KMS-11 (cell line): ENCODE measurements around the gene RNF8.

Experiments
- H2AFZ ChIP-seq: fragments of 200-600 bp; sonication (generic); 2 replicates; pipeline ENCODE4 v1.6.1; 2016; ENCODE audit warnings: antibody characterized with exemption, mixed run types, low read depth
- H3K27ac ChIP-seq: fragments of 200-600 bp; sonication (generic); 2 replicates; pipeline ENCODE4 v1.6.1; 2016; ENCODE audit warnings: mild to moderate bottlenecking, mixed run types
- H3K27me3 ChIP-seq: fragments of 200-600 bp; sonication (generic); 2 replicates; pipeline ENCODE4 v1.6.1; 2017; ENCODE audit warnings: mild to moderate bottlenecking, low read depth, mixed run types, moderate library complexity; ENCODE audit not compliant: insufficient read depth
- H3K36me3 ChIP-seq: fragments of 200-600 bp; sonication (generic); 2 replicates; pipeline ENCODE4 v1.6.1; 2017; ENCODE audit warnings: mild to moderate bottlenecking, mixed run types; ENCODE audit not compliant: insufficient read depth
- H3K4me1 ChIP-seq: fragments of 200-600 bp; sonication (generic); 2 replicates; pipeline ENCODE4 v1.6.1; 2016; ENCODE audit warnings: mild to moderate bottlenecking, low read depth, mixed run types; ENCODE audit not compliant: poor library complexity, severe bottlenecking
- H3K4me2 ChIP-seq: fragments of 200-600 bp; sonication (generic); 2 replicates; pipeline ENCODE4 v1.7.0; 2016; ENCODE audit warnings: mild to moderate bottlenecking, mixed run types
- H3K4me3 ChIP-seq: fragments of 200-600 bp; sonication (generic); IDR thresholded peaks from 2 replicates; pipeline ENCODE4 v1.6.1; 2017; ENCODE audit warnings: low read depth, low read length, mixed read lengths; ENCODE audit not compliant: insufficient read depth
- H3K79me2 ChIP-seq: fragments of 200-600 bp; sonication (generic); 2 replicates; pipeline ENCODE4 v1.6.1; 2016; ENCODE audit warnings: low read depth, mixed run types; ENCODE audit not compliant: insufficient read depth
- H3K9ac ChIP-seq: fragments of 200-600 bp; sonication (generic); 2 replicates; pipeline ENCODE4 v1.6.1; 2016; ENCODE audit warnings: mild to moderate bottlenecking, mixed run types
- H4K20me1 ChIP-seq: fragments of 200-600 bp; sonication (generic); 2 replicates; pipeline ENCODE4 v1.6.1; 2016; ENCODE audit warnings: mild to moderate bottlenecking, mixed run types; ENCODE audit not compliant: insufficient read depth
- TF ChIP-seq, protein P1 (sequence below): fragments of 200-600 bp; sonication (generic); conservative IDR thresholded peaks from 2 replicates; pipeline ENCODE4 v1.6.1; 2017; ENCODE audit warnings: low read depth, mild to moderate bottlenecking, antibody characterized with exemption, low read length, moderate library complexity, mixed read lengths

RNF8 gene

DNA sequence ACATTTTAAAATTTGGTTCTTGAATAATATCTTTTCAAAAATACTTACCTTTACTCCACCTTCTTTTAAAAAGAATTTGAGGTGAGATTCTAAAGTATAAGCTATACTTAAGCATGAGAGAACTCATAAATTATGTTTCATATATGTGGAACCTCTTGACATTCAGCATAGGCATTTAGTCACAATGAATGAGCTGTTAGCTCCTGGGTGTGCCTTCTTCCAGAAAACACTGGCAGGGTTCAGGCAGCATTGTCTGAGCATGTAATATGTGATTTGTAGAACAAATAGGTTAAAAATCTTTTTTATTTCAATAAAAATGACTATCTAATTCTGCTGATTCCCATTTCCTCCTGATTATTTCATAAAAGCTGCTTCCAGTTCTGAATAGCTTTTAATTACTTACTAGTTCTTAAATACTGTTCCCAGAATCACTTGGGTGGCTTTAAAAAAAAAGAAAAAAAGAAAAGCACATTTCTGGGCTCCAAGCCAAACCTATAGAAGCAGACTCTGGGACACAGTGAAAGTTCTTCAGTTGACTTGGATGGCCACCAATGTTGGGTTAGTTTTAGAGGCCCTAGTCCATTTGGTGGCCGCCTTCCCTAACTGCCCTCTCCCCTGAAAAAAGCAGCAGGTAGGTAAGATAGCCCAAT is 20.2 kb downstream of the RNF8 start:
- peaks cover 6% of the 10 kb centered on the region for H3K4me1 ChIP-seq
- no peaks in the 10 kb centered on the region for H3K36me3 ChIP-seq
- H3K4me3 ChIP-seq: no peak overlapping the region
- no peak overlapping the region for H3K9ac ChIP-seq
- H2AFZ ChIP-seq: no peak overlapping the region
- H3K27me3 ChIP-seq: no peaks in the 10 kb centered on the region
- no peak overlapping the region for H3K27ac ChIP-seq
- H4K20me1 ChIP-seq: no peaks in the 10 kb centered on the region
- TF ChIP-seq, protein P1, sequence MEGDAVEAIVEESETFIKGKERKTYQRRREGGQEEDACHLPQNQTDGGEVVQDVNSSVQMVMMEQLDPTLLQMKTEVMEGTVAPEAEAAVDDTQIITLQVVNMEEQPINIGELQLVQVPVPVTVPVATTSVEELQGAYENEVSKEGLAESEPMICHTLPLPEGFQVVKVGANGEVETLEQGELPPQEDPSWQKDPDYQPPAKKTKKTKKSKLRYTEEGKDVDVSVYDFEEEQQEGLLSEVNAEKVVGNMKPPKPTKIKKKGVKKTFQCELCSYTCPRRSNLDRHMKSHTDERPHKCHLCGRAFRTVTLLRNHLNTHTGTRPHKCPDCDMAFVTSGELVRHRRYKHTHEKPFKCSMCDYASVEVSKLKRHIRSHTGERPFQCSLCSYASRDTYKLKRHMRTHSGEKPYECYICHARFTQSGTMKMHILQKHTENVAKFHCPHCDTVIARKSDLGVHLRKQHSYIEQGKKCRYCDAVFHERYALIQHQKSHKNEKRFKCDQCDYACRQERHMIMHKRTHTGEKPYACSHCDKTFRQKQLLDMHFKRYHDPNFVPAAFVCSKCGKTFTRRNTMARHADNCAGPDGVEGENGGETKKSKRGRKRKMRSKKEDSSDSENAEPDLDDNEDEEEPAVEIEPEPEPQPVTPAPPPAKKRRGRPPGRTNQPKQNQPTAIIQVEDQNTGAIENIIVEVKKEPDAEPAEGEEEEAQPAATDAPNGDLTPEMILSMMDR: no peak
- no peaks in the 10 kb centered on the region for H3K79me2 ChIP-seq
- no peak overlapping the region for H3K4me2 ChIP-seq

DNA sequence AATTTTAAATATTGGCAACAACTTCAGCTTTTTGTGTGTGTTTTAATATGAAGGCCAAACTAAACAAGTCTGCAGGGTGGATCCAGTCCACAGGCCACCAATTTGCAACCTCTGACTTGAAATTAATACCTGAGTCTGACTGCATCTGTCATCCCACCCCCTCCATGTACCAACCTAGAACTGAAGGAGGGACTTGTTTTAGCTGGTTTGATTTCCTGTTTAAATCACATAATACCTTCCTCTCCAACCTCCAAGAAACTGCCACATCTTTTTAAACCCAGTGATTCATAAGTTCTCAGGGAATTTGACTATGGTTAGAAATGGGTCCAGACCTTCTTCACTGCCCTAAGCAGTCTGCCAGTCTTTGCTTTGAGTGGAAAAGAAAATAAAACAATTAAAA is 21.6 kb downstream of the RNF8 start:
- H3K4me2 ChIP-seq: no peak overlapping the region
- no peak overlapping the region for H3K9ac ChIP-seq
- TF ChIP-seq, protein P1: no peak
- H2AFZ ChIP-seq: no peak overlapping the region
- no peaks in the 10 kb centered on the region for H3K27me3 ChIP-seq
- H3K4me1 ChIP-seq: no peaks in the 10 kb centered on the region
- H4K20me1 ChIP-seq: no peaks in the 10 kb centered on the region
- no peaks in the 10 kb centered on the region for H3K79me2 ChIP-seq
- H3K4me3 ChIP-seq: no peak overlapping the region
- no peaks in the 10 kb centered on the region for H3K36me3 ChIP-seq
- H3K27ac ChIP-seq: no peak overlapping the region

DNA sequence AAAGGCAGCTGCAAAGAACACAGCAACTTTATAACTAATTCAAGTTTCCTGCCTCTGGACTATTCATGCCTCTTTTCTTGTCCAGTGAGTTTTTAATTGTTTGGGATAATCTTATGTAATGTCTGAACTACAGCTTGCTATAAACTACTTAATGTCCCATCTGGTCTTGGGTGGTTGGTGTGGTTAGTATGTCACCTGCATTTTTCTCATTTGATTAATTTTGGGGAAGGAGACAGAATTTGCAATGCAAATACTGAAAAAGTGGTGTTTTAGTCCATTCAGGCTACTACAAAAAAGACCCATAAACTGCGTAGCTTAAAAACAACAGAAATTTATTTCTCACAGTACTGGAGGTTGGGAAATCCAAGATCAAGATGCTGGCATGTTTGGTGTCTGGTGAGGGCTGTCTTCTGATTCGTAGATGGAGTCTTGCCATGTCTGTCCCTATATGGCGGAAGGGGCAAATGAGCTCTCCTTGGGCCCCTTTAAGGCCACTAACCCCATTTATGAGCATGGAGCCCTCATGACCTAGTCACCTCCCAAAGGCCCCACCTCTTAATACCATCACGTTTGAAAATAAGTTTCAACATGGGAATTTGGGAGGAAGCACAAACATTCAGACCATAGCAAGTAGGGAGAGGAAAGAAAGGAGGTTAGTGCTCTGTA is 22.4 kb downstream of the RNF8 start:
- Histone ChIP-seq H3K27ac (no peak overlapping the region), H3K4me3 (no peak overlapping the region), H3K36me3 (no peaks in the 10 kb centered on the region), H3K9ac (no peak overlapping the region), H3K4me2 (no peak overlapping the region), H3K79me2 (no peaks in the 10 kb centered on the region), H2AFZ (no peak overlapping the region), H3K4me1 (peaks cover 4% of the 10 kb centered on the region), H4K20me1 (no peaks in the 10 kb centered on the region), H3K27me3 (no peaks in the 10 kb centered on the region)
- TF ChIP-seq, protein P1: no peak

DNA sequence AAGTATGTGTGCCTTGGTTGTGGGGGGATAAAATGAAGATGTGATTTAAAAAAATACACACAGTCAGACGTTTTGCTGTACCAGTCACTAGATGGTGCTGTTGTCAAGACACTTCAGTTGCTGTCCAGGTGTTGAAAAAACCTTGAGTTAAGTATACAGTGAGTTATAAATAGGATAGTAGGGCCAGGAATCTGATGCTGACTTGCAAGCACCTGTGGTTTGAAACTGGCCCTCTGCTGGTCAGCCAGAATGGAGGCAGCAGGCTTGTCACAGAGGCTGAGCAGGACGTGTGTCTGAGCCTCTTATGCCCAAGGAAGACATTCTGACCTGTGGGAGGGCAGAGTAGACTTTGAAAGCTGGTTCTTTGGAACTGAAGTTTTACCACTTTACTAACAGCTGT is 27.8 kb downstream of the RNF8 start:
- H3K4me1 ChIP-seq: peaks cover 11% of the 10 kb centered on the region
- no peaks in the 10 kb centered on the region for H3K79me2 ChIP-seq
- no peak overlapping the region for H3K9ac ChIP-seq
- no peaks in the 10 kb centered on the region for H3K36me3 ChIP-seq
- no peak overlapping the region for H3K4me3 ChIP-seq
- TF ChIP-seq, protein P1: peak; percentile 84
- no peak overlapping the region; the same call in 1 of the 2 replicates for H3K27ac ChIP-seq
- H2AFZ ChIP-seq: no peak overlapping the region
- no peaks in the 10 kb centered on the region for H3K27me3 ChIP-seq
- peak overlapping the region; percentile 38; the same call in 1 of the 2 replicates for H3K4me2 ChIP-seq
- no peaks in the 10 kb centered on the region for H4K20me1 ChIP-seq
